Mesendoderm (in vitro differentiated cells): ENCODE measurements around the gene MUSK.
"Not testable (repeated sequence)": the region's sequence is repeated elsewhere in the genome, so short reads cannot be mapped to it uniquely, and the experiment has no call there.

Experiments used
- DNase-seq: peaks from one replicate; pipeline ENCODE4 v3.0.0; 2013
- H2AK5ac ChIP-seq: 2 replicates; pipeline ENCODE4 v1.6.1; 2013; ENCODE audit warnings: low read length, inconsistent platforms
- H2BK120ac ChIP-seq: 2 replicates; pipeline ENCODE4 v1.6.1; 2013; ENCODE audit warnings: low read depth, mild to moderate bottlenecking, low read length, moderate library complexity, mixed read lengths
- H2BK15ac ChIP-seq: replicated peaks from 2 replicates; pipeline ENCODE4 v1.6.1; 2013; ENCODE audit warnings: low read depth, mild to moderate bottlenecking, moderate library complexity
- H2BK5ac ChIP-seq: 2 replicates; pipeline ENCODE4 v1.6.1; 2013; ENCODE audit warnings: low read length, inconsistent platforms
- H3K18ac ChIP-seq: 2 replicates; pipeline ENCODE4 v1.6.1; 2013; ENCODE audit warnings: mild to moderate bottlenecking, low read length, mixed read lengths
- H3K23ac ChIP-seq: one replicate; pipeline ENCODE4 v1.6.1; 2013; ENCODE audit warnings: low read length
- H3K27ac ChIP-seq: 2 replicates; pipeline ENCODE4 v1.5.1; 2013; ENCODE audit warnings: low read depth, mild to moderate bottlenecking, inconsistent platforms, low read length, moderate library complexity
- H3K27me3 ChIP-seq: 2 replicates; pipeline ENCODE4 v1.6.1; 2013; ENCODE audit warnings: low read length, control low read depth, mild to moderate bottlenecking, inconsistent platforms; ENCODE audit not compliant: insufficient read depth, poor library complexity
- H3K36me3 ChIP-seq: 2 replicates; pipeline ENCODE4 v1.6.1; 2013; ENCODE audit warnings: low read length, inconsistent platforms; ENCODE audit not compliant: control insufficient read depth, insufficient read depth
- H3K4ac ChIP-seq: one replicate; pipeline ENCODE4 v1.6.1; 2013; ENCODE audit warnings: low read depth, mild to moderate bottlenecking, low read length, moderate library complexity
- H3K4me1 ChIP-seq: 2 replicates; pipeline ENCODE4 v1.6.1; 2013; ENCODE audit warnings: low read depth, low read length, inconsistent platforms; ENCODE audit not compliant: control insufficient read depth
- H3K4me2 ChIP-seq: 2 replicates; pipeline ENCODE4 v1.6.1; 2013; ENCODE audit warnings: low read length
- H3K4me3 ChIP-seq: 2 replicates; pipeline ENCODE4 v1.5.1; 2013; ENCODE audit warnings: mild to moderate bottlenecking, low read length
- H3K56ac ChIP-seq: one replicate; pipeline ENCODE4 v1.6.1; 2013; ENCODE audit warnings: low read length
- H3K79me1 ChIP-seq: 2 replicates; pipeline ENCODE4 v1.6.1; 2013; ENCODE audit warnings: low read length, inconsistent platforms
- H3K79me2 ChIP-seq: 2 replicates; pipeline ENCODE4 v1.6.1; 2013; ENCODE audit warnings: mild to moderate bottlenecking, low read length; ENCODE audit not compliant: control insufficient read depth, insufficient read depth
- H3K9ac ChIP-seq: 2 replicates; pipeline ENCODE4 v1.6.1; 2013; ENCODE audit warnings: low read length, inconsistent platforms
- H4K5ac ChIP-seq: one replicate; pipeline ENCODE4 v1.6.1; 2013; ENCODE audit warnings: low read length
- H4K8ac ChIP-seq: one replicate; pipeline ENCODE4 v1.6.1; 2013; ENCODE audit warnings: low read depth, mild to moderate bottlenecking, control low read depth, low read length, moderate library complexity
- WGBS: extraction: QIAGEN DNeasy Blood & Tissue Kit; methylation state at CpG from one replicate; pipeline ENCODE4 v1.1.7; 2013; ENCODE audit warnings: low lambda C conversion rate, missing lambda C conversion rate; ENCODE audit not compliant: insufficient coverage; ENCODE audit errors: extremely low coverage; 5-methylcytosine and 5-hydroxymethylcytosine counted together

The MUSK gene

DNA sequence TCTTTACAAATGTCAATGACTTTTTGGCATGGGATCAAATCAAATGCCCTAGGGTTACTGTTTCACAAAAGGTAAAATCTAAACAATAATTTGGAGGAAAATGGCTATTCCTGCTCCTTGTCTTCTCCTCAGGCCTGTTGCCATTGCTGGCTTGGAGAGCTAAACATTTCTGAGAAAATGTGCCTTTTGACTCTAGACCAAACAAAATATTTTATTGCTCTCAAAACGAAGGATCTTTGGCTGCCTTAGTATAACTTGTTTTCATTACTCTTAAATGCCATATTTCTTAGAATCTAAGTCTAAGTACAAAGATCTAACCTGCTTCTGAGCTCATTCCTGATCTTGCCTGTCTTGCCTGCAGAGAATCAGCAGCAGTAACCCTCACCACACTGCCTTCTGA, 116.6 kb downstream of the MUSK start:
- no CpG with 5 or more reads among the region's 1 CpG for WGBS
- H3K9ac ChIP-seq = no peak overlapping the region
- H3K36me3 ChIP-seq = no peaks in the 10 kb centered on the region
- H3K23ac ChIP-seq = no peak overlapping the region
- no peak overlapping the region for H4K5ac ChIP-seq
- H2BK15ac ChIP-seq = no peak overlapping the region
- H3K4me1 ChIP-seq = no peaks in the 10 kb centered on the region
- H3K56ac ChIP-seq = no peak overlapping the region
- H2BK120ac ChIP-seq = no peak overlapping the region
- no peak overlapping the region for H3K18ac ChIP-seq
- H4K8ac ChIP-seq = no peak overlapping the region
- no peak overlapping the region for H3K4ac ChIP-seq
- H3K27me3 ChIP-seq = no peaks in the 10 kb centered on the region
- no peak overlapping the region for H2BK5ac ChIP-seq
- H2AK5ac ChIP-seq = no peak overlapping the region
- no peak overlapping the region for H3K27ac ChIP-seq
- no peaks in the 10 kb centered on the region for H3K79me1 ChIP-seq
- no peak for DNase-seq
- H3K4me2 ChIP-seq = no peak overlapping the region
- no peak overlapping the region for H3K4me3 ChIP-seq
- no peaks in the 10 kb centered on the region for H3K79me2 ChIP-seq

DNA sequence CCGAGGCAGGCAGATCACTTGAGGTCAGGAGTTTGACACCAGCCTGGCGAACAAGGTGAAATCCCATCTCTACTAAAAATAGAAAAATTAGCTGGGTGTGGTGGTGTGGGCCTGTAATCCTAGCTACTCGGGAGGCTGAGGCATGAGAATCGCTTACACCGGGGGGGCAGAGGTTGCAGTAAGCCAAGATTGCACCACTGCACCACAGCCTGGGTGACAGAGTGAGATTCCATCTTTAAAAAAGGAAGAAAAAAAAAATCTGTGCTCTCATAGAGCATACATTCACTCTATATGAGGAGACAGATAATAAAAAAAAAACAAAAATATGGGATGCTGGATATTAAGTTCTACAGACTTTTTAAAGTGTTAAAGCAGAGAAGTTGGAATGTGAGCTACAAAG, 119.8 kb downstream of the MUSK start:
- not testable (repeated sequence) for H3K27ac ChIP-seq, H3K79me1 ChIP-seq, H2BK5ac ChIP-seq, H3K18ac ChIP-seq, H3K23ac ChIP-seq, H4K5ac ChIP-seq, H3K79me2 ChIP-seq, H2AK5ac ChIP-seq, H3K27me3 ChIP-seq, H3K4ac ChIP-seq, DNase-seq, H3K4me1 ChIP-seq, H3K36me3 ChIP-seq, H3K4me3 ChIP-seq, H2BK120ac ChIP-seq, H3K4me2 ChIP-seq, H4K8ac ChIP-seq, H3K9ac ChIP-seq, H3K56ac ChIP-seq, H2BK15ac ChIP-seq
- no CpG with 5 or more reads among the region's 5 CpGs for WGBS

DNA sequence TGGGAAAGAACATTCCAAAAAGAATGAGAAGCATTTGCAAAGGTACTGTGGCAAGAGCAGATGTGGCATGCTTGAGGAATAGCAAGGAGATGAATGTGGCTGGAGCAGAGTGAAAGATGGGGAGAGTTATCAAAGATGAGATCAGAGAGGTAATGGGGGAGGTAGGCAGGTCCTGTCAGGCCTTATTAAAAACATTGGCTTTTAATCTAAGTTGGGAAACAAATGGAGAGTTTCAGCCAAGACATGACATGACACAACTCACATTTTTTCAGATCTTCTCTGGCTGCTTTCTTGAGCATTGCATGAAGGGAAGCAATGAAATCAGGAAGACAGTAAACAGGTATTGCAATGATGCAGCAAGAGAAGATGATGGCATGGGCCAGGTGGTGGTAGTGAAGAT, 120.3 kb downstream of the MUSK start:
- H3K56ac ChIP-seq = no peak overlapping the region
- no peak overlapping the region for H3K4me3 ChIP-seq
- H3K27ac ChIP-seq = no peak overlapping the region
- no peak overlapping the region for H3K18ac ChIP-seq
- no peak overlapping the region for H2BK5ac ChIP-seq
- no peak overlapping the region for H2AK5ac ChIP-seq
- H2BK120ac ChIP-seq = no peak overlapping the region
- H4K8ac ChIP-seq = no peak overlapping the region
- no peaks in the 10 kb centered on the region for H3K79me1 ChIP-seq
- H2BK15ac ChIP-seq = no peak overlapping the region
- H3K27me3 ChIP-seq = no peaks in the 10 kb centered on the region
- no peak overlapping the region for H4K5ac ChIP-seq
- no peak overlapping the region for H3K4ac ChIP-seq
- no peaks in the 10 kb centered on the region for H3K36me3 ChIP-seq
- H3K4me1 ChIP-seq = no peaks in the 10 kb centered on the region
- no peak overlapping the region for H3K9ac ChIP-seq
- no peak for DNase-seq
- no peak overlapping the region for H3K23ac ChIP-seq
- H3K4me2 ChIP-seq = no peak overlapping the region
- H3K79me2 ChIP-seq = no peaks in the 10 kb centered on the region

DNA sequence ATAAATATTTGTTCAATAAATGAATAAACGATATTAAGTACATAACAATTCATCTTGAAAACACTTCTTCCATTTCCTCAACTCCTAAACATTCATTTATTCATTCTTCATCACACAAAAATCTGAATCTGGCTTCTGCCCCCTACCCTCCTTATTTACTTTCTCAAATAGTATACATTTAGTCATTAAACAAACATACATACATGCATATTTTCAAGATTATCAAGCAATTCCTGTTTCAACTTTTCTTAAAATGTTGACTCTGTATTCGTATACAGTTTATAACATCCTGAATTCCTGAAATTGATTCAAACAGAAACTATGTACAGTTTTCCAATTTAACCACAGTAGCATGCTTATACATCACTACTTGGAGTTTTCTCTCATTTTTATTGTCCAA, 129.0 kb downstream of the MUSK start:
- WGBS = no CpG with 5 or more reads among the region's 2 CpGs
- Histone ChIP-seq H3K79me2 (no peaks in the 10 kb centered on the region), H2BK120ac (no peak overlapping the region), H3K27ac (no peak overlapping the region), H3K4ac (no peak overlapping the region), H4K5ac (no peak overlapping the region), H3K27me3 (no peaks in the 10 kb centered on the region), H3K36me3 (no peaks in the 10 kb centered on the region), H3K23ac (no peak overlapping the region), H3K56ac (no peak overlapping the region), H3K4me2 (no peak overlapping the region), H3K4me1 (no peaks in the 10 kb centered on the region), H3K79me1 (no peaks in the 10 kb centered on the region), H3K4me3 (no peak overlapping the region), H2BK5ac (no peak overlapping the region), H3K18ac (no peak overlapping the region), H2BK15ac (no peak overlapping the region), H4K8ac (no peak overlapping the region), H2AK5ac (no peak overlapping the region), H3K9ac (no peak overlapping the region)
- no peak for DNase-seq

DNA sequence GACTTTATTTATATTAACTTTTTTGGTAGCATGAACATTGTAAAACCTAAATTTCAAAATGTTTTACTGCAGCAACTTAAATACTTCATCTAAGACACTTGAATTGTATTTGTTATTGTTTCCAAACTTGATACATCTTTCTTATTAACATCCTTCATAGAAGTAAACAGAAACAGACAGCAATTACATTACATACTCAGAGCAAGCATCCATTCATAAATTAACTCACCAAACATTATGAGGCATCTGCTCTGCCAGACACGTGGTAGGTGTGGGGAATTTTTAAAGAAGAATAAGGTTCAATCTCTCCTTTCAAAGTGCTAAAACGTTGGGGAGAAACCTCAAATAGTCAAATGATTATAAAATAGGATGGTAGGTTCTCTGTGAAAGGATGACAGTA, 130.8 kb downstream of the MUSK start:
- no peak overlapping the region for H4K5ac ChIP-seq
- H3K27ac ChIP-seq = no peak overlapping the region
- H3K4me1 ChIP-seq = no peaks in the 10 kb centered on the region
- no peak for DNase-seq
- no peak overlapping the region for H3K4ac ChIP-seq
- H3K27me3 ChIP-seq = no peaks in the 10 kb centered on the region
- no peak overlapping the region for H2BK15ac ChIP-seq
- no peak overlapping the region for H3K18ac ChIP-seq
- H3K4me3 ChIP-seq = no peak overlapping the region
- H3K79me2 ChIP-seq = no peaks in the 10 kb centered on the region
- H3K56ac ChIP-seq = no peak overlapping the region
- no peak overlapping the region for H3K4me2 ChIP-seq
- H2AK5ac ChIP-seq = no peak overlapping the region
- H4K8ac ChIP-seq = no peak overlapping the region
- no CpG with 5 or more reads among the region's 2 CpGs for WGBS
- no peak overlapping the region for H3K9ac ChIP-seq
- H2BK120ac ChIP-seq = no peak overlapping the region
- H2BK5ac ChIP-seq = no peak overlapping the region
- H3K36me3 ChIP-seq = no peaks in the 10 kb centered on the region
- no peak overlapping the region for H3K23ac ChIP-seq
- H3K79me1 ChIP-seq = no peaks in the 10 kb centered on the region

DNA sequence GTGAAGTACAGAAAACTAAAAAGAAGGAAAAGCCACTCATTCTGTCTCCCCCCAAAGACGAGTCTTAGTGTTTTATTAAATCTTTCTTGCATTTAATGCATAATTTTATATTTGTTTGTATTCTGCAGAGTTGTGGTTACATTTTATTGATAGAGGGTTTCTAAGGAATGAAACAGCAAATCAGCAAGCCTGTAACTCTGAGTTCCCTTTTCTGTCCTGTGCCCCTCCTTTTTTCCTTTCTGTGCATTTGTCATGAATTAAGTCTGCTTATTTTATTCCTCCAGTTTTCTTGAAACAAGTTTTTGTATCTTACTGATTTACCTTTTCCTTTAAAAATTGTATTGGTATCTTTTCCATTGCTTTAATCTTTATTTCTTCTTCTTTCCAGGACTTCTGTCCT, 132.8 kb downstream of the MUSK start:
- no peak overlapping the region for H3K4ac ChIP-seq
- H4K8ac ChIP-seq = no peak overlapping the region
- no peak for DNase-seq
- H2AK5ac ChIP-seq = no peak overlapping the region
- H3K4me1 ChIP-seq = no peaks in the 10 kb centered on the region
- no peak overlapping the region for H3K4me2 ChIP-seq
- H3K79me1 ChIP-seq = no peaks in the 10 kb centered on the region
- no peaks in the 10 kb centered on the region for H3K79me2 ChIP-seq
- no peak overlapping the region for H3K23ac ChIP-seq
- no peak overlapping the region for H3K27ac ChIP-seq
- no peak overlapping the region for H2BK5ac ChIP-seq
- no CpG with 5 or more reads among the region's 1 CpG for WGBS
- no peak overlapping the region for H3K4me3 ChIP-seq
- no peaks in the 10 kb centered on the region for H3K36me3 ChIP-seq
- H2BK15ac ChIP-seq = no peak overlapping the region
- H3K27me3 ChIP-seq = no peaks in the 10 kb centered on the region
- no peak overlapping the region for H3K56ac ChIP-seq
- no peak overlapping the region for H2BK120ac ChIP-seq
- no peak overlapping the region for H3K9ac ChIP-seq
- H4K5ac ChIP-seq = no peak overlapping the region
- no peak overlapping the region for H3K18ac ChIP-seq
